ENCODE data around the gene CNOT6.
A peak's percentile ranks its signal among the peaks of the same experiment; 100 is the strongest.
"Not testable (repeated sequence)": the region's sequence is repeated elsewhere in the genome, so short reads cannot be mapped to it uniquely, and the experiment has no call there.

The CNOT6 gene

GRCh38 chr5:180523629-180524466, 29.7 kb downstream of the CNOT6 start:
- H3K4me3 ChIP-seq (ENCODE audit: control insufficient read depth in 1 of 7, extremely low read depth in 1 of 7, insufficient read depth in 4 of 7, low read depth in 2 of 7, low read length in 6 of 7), result no peak overlapping the region
- DNase-seq, result no peak
- no peaks in the 10 kb centered on the region for H3K27me3 ChIP-seq (replicated peaks in 2 of 5; ENCODE audit: control insufficient read depth in 4 of 5, insufficient read depth in 5 of 5, low read length in 4 of 5)
- peaks cover 0 to 11% (median 2%) of the 10 kb centered on the region in 4 experiments for H3K36me3 ChIP-seq (ENCODE audit: control insufficient read depth in 4 of 4, insufficient read depth in 4 of 4, low read length in 3 of 4)
- CTCF ChIA-PET, result interaction anchor here (0.6 to 1.4 kb wide), 4 partner anchors 31 to 85 kb away, joined by 3 read pairs; no protein-coding TSS in a partner anchor
- no peaks in the 10 kb centered on the region for H3K9me3 ChIP-seq (ENCODE audit: control extremely low read depth in 1 of 5, control insufficient read depth in 4 of 5, insufficient read depth in 2 of 5, low read depth in 1 of 5, low read length in 4 of 5)
- 100% methylated on average over 1 of the region's 4 CpGs for WGBS (ENCODE audit: insufficient coverage)
- H3K4me1 ChIP-seq (ENCODE audit: control extremely low read depth in 1 of 4, control insufficient read depth in 4 of 4, insufficient read depth in 4 of 4, low read length in 3 of 4), result peaks cover 11 to 31% (median 18%) of the 10 kb centered on the region in 4 experiments
- POLR2A ChIA-PET, result no interaction called here
- H3K27ac ChIP-seq (ENCODE audit: insufficient read depth in 1 of 2, low read depth in 1 of 2, low read length in 2 of 2, poor library complexity in 1 of 2, severe bottlenecking in 2 of 2), result peak overlapping the region in 1 of 2 experiments; percentile 4

GRCh38 chr5:180525399-180525798, 31.2 kb downstream of the CNOT6 start:
- 89% methylated on average over 3 of the region's 4 CpGs for WGBS (ENCODE audit: insufficient coverage)
- Histone ChIP-seq H3K9me3 (ENCODE audit: control extremely low read depth in 1 of 5, control insufficient read depth in 4 of 5, insufficient read depth in 2 of 5, low read depth in 1 of 5, low read length in 4 of 5) (no peaks in the 10 kb centered on the region), H3K27ac (ENCODE audit: insufficient read depth in 1 of 2, low read depth in 1 of 2, low read length in 2 of 2, poor library complexity in 1 of 2, severe bottlenecking in 2 of 2) (no peak overlapping the region), H3K36me3 (ENCODE audit: control insufficient read depth in 4 of 4, insufficient read depth in 4 of 4, low read length in 3 of 4) (peaks cover 0 to 21% (median 11%) of the 10 kb centered on the region in 4 experiments), H3K4me1 (ENCODE audit: control extremely low read depth in 1 of 4, control insufficient read depth in 4 of 4, insufficient read depth in 4 of 4, low read length in 3 of 4) (peaks cover 7 to 25% (median 14%) of the 10 kb centered on the region in 4 experiments), H3K27me3 (replicated peaks in 2 of 5; ENCODE audit: control insufficient read depth in 4 of 5, insufficient read depth in 5 of 5, low read length in 4 of 5) (no peaks in the 10 kb centered on the region), H3K4me3 (ENCODE audit: control insufficient read depth in 1 of 7, extremely low read depth in 1 of 7, insufficient read depth in 4 of 7, low read depth in 2 of 7, low read length in 6 of 7) (no peak overlapping the region)
- DNase-seq, result peak in 1 of 3 donors; percentile 26
- CTCF ChIA-PET, result interaction anchor here (0.7 to 1.3 kb wide), 7 partner anchors 19 to 233 kb away, joined by 3 to 9 read pairs (median 3); no protein-coding TSS in a partner anchor
- POLR2A ChIA-PET, result no interaction called here

GRCh38 chr5:180526269-180526668, 32.1 kb downstream of the CNOT6 start:
- Histone ChIP-seq H3K4me1 (ENCODE audit: control extremely low read depth in 1 of 4, control insufficient read depth in 4 of 4, insufficient read depth in 4 of 4, low read length in 3 of 4) (peaks cover 7 to 25% (median 12%) of the 10 kb centered on the region in 4 experiments), H3K27me3 (replicated peaks in 2 of 5; ENCODE audit: control insufficient read depth in 4 of 5, insufficient read depth in 5 of 5, low read length in 4 of 5) (no peaks in the 10 kb centered on the region), H3K4me3 (ENCODE audit: control insufficient read depth in 1 of 7, extremely low read depth in 1 of 7, insufficient read depth in 4 of 7, low read depth in 2 of 7, low read length in 6 of 7) (no peak overlapping the region), H3K9me3 (ENCODE audit: control extremely low read depth in 1 of 5, control insufficient read depth in 4 of 5, insufficient read depth in 2 of 5, low read depth in 1 of 5, low read length in 4 of 5) (no peaks in the 10 kb centered on the region), H3K27ac (ENCODE audit: insufficient read depth in 1 of 2, low read depth in 1 of 2, low read length in 2 of 2, poor library complexity in 1 of 2, severe bottlenecking in 2 of 2) (no peak overlapping the region), H3K36me3 (ENCODE audit: control insufficient read depth in 4 of 4, insufficient read depth in 4 of 4, low read length in 3 of 4) (peaks cover 0 to 21% (median 11%) of the 10 kb centered on the region in 4 experiments)
- CTCF ChIA-PET, result interaction anchor here (1.0 kb wide), 1 partner anchor 47 kb away, joined by 3 read pairs; no protein-coding TSS in a partner anchor
- POLR2A ChIA-PET, result no interaction called here
- WGBS (ENCODE audit: insufficient coverage), result 100% methylated on average over 3 of the region's 4 CpGs
- no peak for DNase-seq

DNA sequence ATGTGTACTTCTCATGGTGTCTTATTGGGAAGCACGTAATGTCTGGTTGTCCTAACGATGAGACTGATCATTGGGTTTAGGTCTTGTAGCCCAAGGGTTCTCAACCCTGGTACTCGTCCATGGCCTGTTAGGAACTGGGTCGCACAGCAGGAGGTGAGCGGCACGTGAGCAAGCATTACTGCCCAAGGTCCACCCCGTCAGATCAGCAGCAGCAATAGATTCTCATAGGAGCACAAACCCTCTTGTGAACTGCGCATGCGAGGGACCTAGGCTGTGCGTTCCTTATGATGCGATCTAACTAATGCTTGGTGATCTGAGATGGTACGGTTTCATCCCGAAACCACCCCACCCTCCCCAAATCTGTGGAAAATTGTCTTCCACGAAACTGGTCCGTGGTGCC, 33.5 kb downstream of the CNOT6 start:
- H3K4me3 ChIP-seq (ENCODE audit: control insufficient read depth in 1 of 7, extremely low read depth in 1 of 7, insufficient read depth in 4 of 7, low read depth in 2 of 7, low read length in 6 of 7), result no peak overlapping the region
- no peak for DNase-seq
- H3K4me1 ChIP-seq (ENCODE audit: control extremely low read depth in 1 of 4, control insufficient read depth in 4 of 4, insufficient read depth in 4 of 4, low read length in 3 of 4), result peaks cover 2 to 19% (median 9%) of the 10 kb centered on the region in 4 experiments
- peaks cover 0 to 32% (median 21%) of the 10 kb centered on the region in 4 experiments for H3K36me3 ChIP-seq (ENCODE audit: control insufficient read depth in 4 of 4, insufficient read depth in 4 of 4, low read length in 3 of 4)
- H3K27ac ChIP-seq (ENCODE audit: insufficient read depth in 1 of 2, low read depth in 1 of 2, low read length in 2 of 2, poor library complexity in 1 of 2, severe bottlenecking in 2 of 2), result no peak overlapping the region
- WGBS (ENCODE audit: insufficient coverage), result 92% methylated on average over 10 of the region's 15 CpGs
- no peaks in the 10 kb centered on the region for H3K9me3 ChIP-seq (ENCODE audit: control extremely low read depth in 1 of 5, control insufficient read depth in 4 of 5, insufficient read depth in 2 of 5, low read depth in 1 of 5, low read length in 4 of 5)
- CTCF ChIA-PET, result no interaction called here
- POLR2A ChIA-PET, result no interaction called here
- H3K27me3 ChIP-seq (replicated peaks in 2 of 5; ENCODE audit: control insufficient read depth in 4 of 5, insufficient read depth in 5 of 5, low read length in 4 of 5), result no peaks in the 10 kb centered on the region

DNA sequence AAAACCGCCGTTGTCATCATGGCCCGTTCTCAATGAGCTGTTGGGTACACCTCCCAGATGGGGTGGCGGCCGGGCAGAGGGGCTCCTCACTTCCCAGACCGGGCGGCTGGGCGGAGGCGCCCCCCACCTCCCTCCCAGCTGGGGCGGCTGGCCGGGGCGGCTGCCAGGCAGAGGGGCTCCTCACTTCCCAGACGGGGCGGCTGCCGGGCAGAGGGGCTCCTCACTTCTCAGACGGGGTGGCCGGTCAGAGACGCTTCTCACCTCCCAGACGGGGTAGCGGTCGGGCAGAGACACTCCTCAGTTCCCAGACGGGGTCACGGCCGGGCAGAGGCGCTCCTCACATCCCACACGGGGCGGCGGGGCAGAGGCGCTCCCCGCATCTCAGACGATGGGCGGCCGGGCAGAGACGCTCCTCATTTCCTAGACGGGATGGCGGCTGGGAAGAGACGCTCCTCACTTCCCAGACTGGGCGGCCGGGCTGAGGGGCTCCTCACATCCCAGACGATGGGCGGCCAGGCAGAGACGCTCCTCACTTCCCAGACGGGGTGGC, 36.9 kb downstream of the CNOT6 start:
- DNase-seq; H3K27me3 ChIP-seq (replicated peaks in 2 of 5; ENCODE audit: control insufficient read depth in 4 of 5, insufficient read depth in 5 of 5, low read length in 4 of 5); H3K4me3 ChIP-seq (ENCODE audit: control insufficient read depth in 1 of 7, extremely low read depth in 1 of 7, insufficient read depth in 4 of 7, low read depth in 2 of 7, low read length in 6 of 7); POLR2A ChIA-PET; H3K4me1 ChIP-seq (ENCODE audit: control extremely low read depth in 1 of 4, control insufficient read depth in 4 of 4, insufficient read depth in 4 of 4, low read length in 3 of 4); CTCF ChIA-PET; H3K27ac ChIP-seq (ENCODE audit: insufficient read depth in 1 of 2, low read depth in 1 of 2, low read length in 2 of 2, poor library complexity in 1 of 2, severe bottlenecking in 2 of 2); H3K9me3 ChIP-seq (ENCODE audit: control extremely low read depth in 1 of 5, control insufficient read depth in 4 of 5, insufficient read depth in 2 of 5, low read depth in 1 of 5, low read length in 4 of 5): not testable (repeated sequence)
- peaks cover 7 to 52% (median 35%) of the 10 kb centered on the region in 4 experiments for H3K36me3 ChIP-seq (ENCODE audit: control insufficient read depth in 4 of 4, insufficient read depth in 4 of 4, low read length in 3 of 4)
- 99% methylated on average over 22 of the region's 43 CpGs for WGBS (ENCODE audit: insufficient coverage)

- CTCF ChIA-PET, result interaction anchor here (0.6 kb wide), 1 partner anchor 12 kb away, joined by 3 read pairs; no protein-coding TSS in a partner anchor
- DNase-seq, result no peak
- 60% methylated on average over 1 of the region's 1 CpG for WGBS (ENCODE audit: insufficient coverage)
Observed at GRCh38 chr5:180532268-180532667, 38.1 kb downstream of the CNOT6 start.

GRCh38 chr5:180533845-180534244, 39.7 kb downstream of the CNOT6 start:
- 100% methylated on average over 1 of the region's 1 CpG for WGBS (ENCODE audit: insufficient coverage)
- Histone ChIP-seq H3K4me1 (ENCODE audit: control extremely low read depth in 1 of 4, control insufficient read depth in 4 of 4, insufficient read depth in 4 of 4, low read length in 3 of 4) (no peaks in the 10 kb centered on the region), H3K4me3 (ENCODE audit: control insufficient read depth in 1 of 7, extremely low read depth in 1 of 7, insufficient read depth in 4 of 7, low read depth in 2 of 7, low read length in 6 of 7) (no peak overlapping the region), H3K9me3 (ENCODE audit: control extremely low read depth in 1 of 5, control insufficient read depth in 4 of 5, insufficient read depth in 2 of 5, low read depth in 1 of 5, low read length in 4 of 5) (no peaks in the 10 kb centered on the region), H3K27ac (ENCODE audit: insufficient read depth in 1 of 2, low read depth in 1 of 2, low read length in 2 of 2, poor library complexity in 1 of 2, severe bottlenecking in 2 of 2) (no peak overlapping the region), H3K27me3 (replicated peaks in 2 of 5; ENCODE audit: control insufficient read depth in 4 of 5, insufficient read depth in 5 of 5, low read length in 4 of 5) (no peaks in the 10 kb centered on the region), H3K36me3 (ENCODE audit: control insufficient read depth in 4 of 4, insufficient read depth in 4 of 4, low read length in 3 of 4) (peaks cover 13 to 60% (median 36%) of the 10 kb centered on the region in 4 experiments)
- no peak for DNase-seq
- POLR2A ChIA-PET, result no interaction called here
- CTCF ChIA-PET, result no interaction called here

More at GRCh38 chr5:180532268-180532667, 38.1 kb downstream of the CNOT6 start:
- Histone ChIP-seq H3K36me3 (ENCODE audit: control insufficient read depth in 4 of 4, insufficient read depth in 4 of 4, low read length in 3 of 4) (peaks cover 12 to 60% (median 40%) of the 10 kb centered on the region in 4 experiments), H3K27ac (ENCODE audit: insufficient read depth in 1 of 2, low read depth in 1 of 2, low read length in 2 of 2, poor library complexity in 1 of 2, severe bottlenecking in 2 of 2) (no peak overlapping the region), H3K4me1 (ENCODE audit: control extremely low read depth in 1 of 4, control insufficient read depth in 4 of 4, insufficient read depth in 4 of 4, low read length in 3 of 4) (no peaks in the 10 kb centered on the region), H3K4me3 (ENCODE audit: control insufficient read depth in 1 of 7, extremely low read depth in 1 of 7, insufficient read depth in 4 of 7, low read depth in 2 of 7, low read length in 6 of 7) (no peak overlapping the region), H3K27me3 (replicated peaks in 2 of 5; ENCODE audit: control insufficient read depth in 4 of 5, insufficient read depth in 5 of 5, low read length in 4 of 5) (no peaks in the 10 kb centered on the region), H3K9me3 (ENCODE audit: control extremely low read depth in 1 of 5, control insufficient read depth in 4 of 5, insufficient read depth in 2 of 5, low read depth in 1 of 5, low read length in 4 of 5) (no peaks in the 10 kb centered on the region)
- POLR2A ChIA-PET, result no interaction called here

All from common myeloid progenitor, CD34-positive (primary cell).